CD14-positive monocyte (primary cell): ENCODE data around the gene KIF2A. TPM values are rescaled to one million over a fixed set of nuclear protein-coding genes. Genes with fewer than 3 reads are reported as not detected.
A peak's percentile ranks its signal among the peaks of the same experiment; 100 is the strongest.

Experiments
- DNase-seq, 3 donors: peaks; one replicate each; pipeline ENCODE4 v3.0.0-alpha.2; 2011 to 2022
- H2AFZ ChIP-seq: 2 replicates; pipeline ENCODE4 v1.6.0; 2012; ENCODE audit warnings: mild to moderate bottlenecking, low read depth, low read length, inconsistent platforms; ENCODE audit not compliant: insufficient read depth, poor library complexity, severe bottlenecking
- H3K27ac ChIP-seq, 2 donors: 1 replicate in 1 of 2; 2 replicates in 1 of 2; pipeline ENCODE4 v1.5.1; 2012 to 2013; ENCODE audit warnings: low read length in 2 of 2, control low read depth in 1 of 2, inconsistent platforms in 1 of 2, low read depth in 1 of 2, mild to moderate bottlenecking in 1 of 2
- H3K27me3 ChIP-seq, 2 donors: one replicate each; pipeline versions ENCODE4 v1.6.0 to v1.6.1; 2011 to 2013; ENCODE audit warnings: low read length in 2 of 2; ENCODE audit not compliant: control insufficient read depth in 2 of 2, insufficient read depth in 2 of 2
- H3K36me3 ChIP-seq, 2 donors: replicated peaks in 1 of 2; 1 replicate in 1 of 2; 2 replicates in 1 of 2; pipeline versions ENCODE4 v1.5.1 to v1.6.1; 2012 to 2013; ENCODE audit warnings: low read length in 2 of 2, control low read depth in 1 of 2, inconsistent platforms in 1 of 2, mild to moderate bottlenecking in 1 of 2; ENCODE audit not compliant: insufficient read depth in 2 of 2, control insufficient read depth in 1 of 2
- H3K4me1 ChIP-seq, 2 donors: 1 replicate in 1 of 2; 2 replicates in 1 of 2; pipeline versions ENCODE4 v1.5.1 to v1.6.1; 2012 to 2013; ENCODE audit warnings: low read length in 2 of 2, control low read depth in 1 of 2, inconsistent platforms in 1 of 2, mild to moderate bottlenecking in 1 of 2, moderate library complexity in 1 of 2; ENCODE audit not compliant: insufficient read depth in 2 of 2, control insufficient read depth in 1 of 2
- H3K4me2 ChIP-seq: replicated peaks from 2 replicates; pipeline ENCODE3; 2012; ENCODE audit warnings: low read length, moderate library complexity, mild to moderate bottlenecking; ENCODE audit not compliant: poor library complexity, severe bottlenecking; ENCODE audit errors: extremely low read depth
- H3K4me3 ChIP-seq, 3 experiments: fragments of 200-600 bp in 1 of 3; sonication (generic) in 1 of 3; replicated peaks in 1 of 3; 1 replicate in 2 of 3; 2 replicates in 1 of 3; pipeline ENCODE4 v1.5.1; 2011 to 2013; ENCODE audit warnings: low read length in 3 of 3, mild to moderate bottlenecking in 3 of 3, control low read depth in 2 of 3, low read depth in 2 of 3, inconsistent platforms in 1 of 3, moderate library complexity in 1 of 3
- H3K79me2 ChIP-seq: 2 replicates; pipeline ENCODE4 v1.6.0; 2012; ENCODE audit warnings: mild to moderate bottlenecking, control low read depth, inconsistent platforms, low read length, moderate library complexity; ENCODE audit not compliant: insufficient read depth
- H3K9ac ChIP-seq: 2 replicates; pipeline ENCODE4 v1.6.0; 2017; ENCODE audit warnings: low read length, mild to moderate bottlenecking; ENCODE audit not compliant: insufficient read depth, poor library complexity, severe bottlenecking
- H3K9me3 ChIP-seq, 2 donors: replicated peaks in 1 of 2; 1 replicate in 1 of 2; 2 replicates in 1 of 2; pipeline versions ENCODE4 v1.5.1 to v1.6.1; 2012 to 2013; ENCODE audit warnings: low read length in 2 of 2, control low read depth in 1 of 2; ENCODE audit not compliant: control insufficient read depth in 1 of 2, insufficient read depth in 1 of 2
- H4K20me1 ChIP-seq: 2 replicates; pipeline ENCODE4 v1.6.0; 2012; ENCODE audit warnings: mild to moderate bottlenecking, low read length, control low read depth, moderate library complexity; ENCODE audit not compliant: insufficient read depth
- H3K27ac Mint-ChIP-seq, 7 donors: one replicate each; pipeline ENCODE4 v1.8.0; 2020; ENCODE audit warnings: mild to moderate bottlenecking in 7 of 7, mixed read lengths in 7 of 7, moderate library complexity in 6 of 7, inconsistent platforms in 2 of 7
- H3K27me3 Mint-ChIP-seq, 3 donors: one replicate each; pipeline ENCODE4 v1.8.0; 2021 to 2022; ENCODE audit warnings: low read depth in 3 of 3, mild to moderate bottlenecking in 3 of 3, mixed read lengths in 3 of 3, moderate library complexity in 3 of 3, inconsistent platforms in 1 of 3
- H3K36me3 Mint-ChIP-seq, 2 donors: one replicate each; pipeline ENCODE4 v1.8.0; 2020; ENCODE audit warnings: mixed read lengths in 2 of 2, inconsistent platforms in 1 of 2, mild to moderate bottlenecking in 1 of 2
- H3K4me1 Mint-ChIP-seq: one replicate; pipeline ENCODE4 v1.8.0; 2020; ENCODE audit warnings: mild to moderate bottlenecking, mixed read lengths
- H3K4me3 Mint-ChIP-seq, 2 donors: one replicate each; pipeline ENCODE4 v1.8.0; 2020; ENCODE audit warnings: mild to moderate bottlenecking in 2 of 2, mixed read lengths in 2 of 2, moderate library complexity in 1 of 2
- H3K9me3 Mint-ChIP-seq, 7 donors: one replicate each; pipeline ENCODE4 v1.8.0; 2020 to 2022; ENCODE audit warnings: mixed read lengths in 7 of 7, mild to moderate bottlenecking in 6 of 7, moderate library complexity in 6 of 7, inconsistent platforms in 2 of 7
- WGBS: methylation state at CpG from one replicate; pipeline ENCODE4 v1.1.5; 2013; ENCODE audit warnings: missing lambda C conversion rate; ENCODE audit not compliant: insufficient coverage; 5-methylcytosine and 5-hydroxymethylcytosine counted together
- intact Hi-C, 2 donors: fragments of 100-400 bp; cut with micrococcal nuclease; formaldehyde crosslinking; loops; one replicate each; pipeline versions ENCODE4 v1.15.0 to v1.15.1; 2023
- polyA plus RNA-seq, 3 donors: library from polyadenylated mRNA; depleted of rRNA in 1 of 3; unstranded in 2 of 3; stranded (reverse) in 1 of 3; fragments of 300-500 nt in 2 of 3; fragments of >200 nt in 1 of 3; fragmentation: Illumina TruSeq in 2 of 3; gene quantifications; 1 replicate in 2 of 3; 2 replicates in 1 of 3; pipeline ENCODE4 v1.2.3, GENCODE V29; 2012 to 2021
- TF ChIP-seq, protein P1 (sequence below): fragments of 200-600 bp; IDR thresholded peaks from one replicate; pipeline ENCODE4 v1.8.0; 2022; ENCODE audit warnings: antibody characterized with exemption, mild to moderate bottlenecking

The KIF2A gene
- polyA plus RNA-seq, 3 donors: 9.7 to 24.6 (median 21.7) TPM

DNA sequence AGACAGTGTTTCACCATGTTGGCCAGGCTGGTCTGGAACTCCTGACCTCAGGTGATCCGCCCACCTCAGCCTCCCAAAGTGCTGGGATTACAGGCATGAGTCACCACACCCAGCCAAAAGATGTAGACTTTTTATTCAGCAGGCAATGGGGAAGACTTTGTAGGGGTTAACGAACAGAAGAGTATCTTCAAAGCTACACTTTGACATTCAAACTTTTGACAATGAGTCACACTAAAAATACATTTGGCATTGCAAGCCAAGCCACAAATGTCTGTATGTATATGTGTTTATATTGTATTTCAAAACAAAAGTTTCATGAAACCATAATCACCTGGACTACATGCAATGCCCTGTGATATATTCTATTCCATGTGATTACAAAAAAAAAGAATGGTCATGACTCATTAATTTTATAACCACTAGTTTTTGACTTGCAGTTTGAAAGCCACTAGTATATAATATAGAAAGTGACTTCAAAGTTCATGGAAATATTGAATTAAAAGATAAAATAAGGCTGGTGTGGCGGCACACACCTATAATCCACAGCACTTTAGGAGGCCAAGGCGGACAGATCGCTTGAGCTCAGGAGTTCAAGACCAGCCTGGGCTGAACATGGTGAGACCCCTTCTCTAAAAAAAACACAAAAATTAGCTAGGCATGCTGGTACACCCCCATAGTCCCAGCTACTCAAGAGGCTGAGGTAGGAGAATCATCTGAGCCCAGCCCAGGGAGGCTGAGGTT, 89.4 kb downstream of the KIF2A start:
- Mint-ChIP-seq H3K36me3 (peaks cover 51 to 81% of the 10 kb centered on the region in 2 donors), H3K4me1 (no peaks in the 10 kb centered on the region), H3K4me3 (no peak overlapping the region), H3K27me3 (no peaks in the 10 kb centered on the region), H3K27ac (peak overlapping the region in 1 of 7 donors; percentile 30), H3K9me3 (no peaks in the 10 kb centered on the region)
- H3K27me3 ChIP-seq: no peaks in the 10 kb centered on the region
- no peak for DNase-seq
- no CpG with 5 or more reads among the region's 5 CpGs for WGBS
- no peak overlapping the region for H3K27ac ChIP-seq
- no peaks in the 10 kb centered on the region for H3K79me2 ChIP-seq
- H2AFZ ChIP-seq: no peak overlapping the region
- no peak overlapping the region for H3K4me2 ChIP-seq
- intact Hi-C loops: no loop called here
- H3K4me3 ChIP-seq: no peak overlapping the region
- H4K20me1 ChIP-seq: no peaks in the 10 kb centered on the region
- TF ChIP-seq, protein P1, sequence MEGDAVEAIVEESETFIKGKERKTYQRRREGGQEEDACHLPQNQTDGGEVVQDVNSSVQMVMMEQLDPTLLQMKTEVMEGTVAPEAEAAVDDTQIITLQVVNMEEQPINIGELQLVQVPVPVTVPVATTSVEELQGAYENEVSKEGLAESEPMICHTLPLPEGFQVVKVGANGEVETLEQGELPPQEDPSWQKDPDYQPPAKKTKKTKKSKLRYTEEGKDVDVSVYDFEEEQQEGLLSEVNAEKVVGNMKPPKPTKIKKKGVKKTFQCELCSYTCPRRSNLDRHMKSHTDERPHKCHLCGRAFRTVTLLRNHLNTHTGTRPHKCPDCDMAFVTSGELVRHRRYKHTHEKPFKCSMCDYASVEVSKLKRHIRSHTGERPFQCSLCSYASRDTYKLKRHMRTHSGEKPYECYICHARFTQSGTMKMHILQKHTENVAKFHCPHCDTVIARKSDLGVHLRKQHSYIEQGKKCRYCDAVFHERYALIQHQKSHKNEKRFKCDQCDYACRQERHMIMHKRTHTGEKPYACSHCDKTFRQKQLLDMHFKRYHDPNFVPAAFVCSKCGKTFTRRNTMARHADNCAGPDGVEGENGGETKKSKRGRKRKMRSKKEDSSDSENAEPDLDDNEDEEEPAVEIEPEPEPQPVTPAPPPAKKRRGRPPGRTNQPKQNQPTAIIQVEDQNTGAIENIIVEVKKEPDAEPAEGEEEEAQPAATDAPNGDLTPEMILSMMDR: no peak
- H3K9ac ChIP-seq: no peak overlapping the region
- no peaks in the 10 kb centered on the region for H3K9me3 ChIP-seq
- no peaks in the 10 kb centered on the region for H3K4me1 ChIP-seq
- peaks cover 58 to 82% of the 10 kb centered on the region in 2 donors for H3K36me3 ChIP-seq

DNA sequence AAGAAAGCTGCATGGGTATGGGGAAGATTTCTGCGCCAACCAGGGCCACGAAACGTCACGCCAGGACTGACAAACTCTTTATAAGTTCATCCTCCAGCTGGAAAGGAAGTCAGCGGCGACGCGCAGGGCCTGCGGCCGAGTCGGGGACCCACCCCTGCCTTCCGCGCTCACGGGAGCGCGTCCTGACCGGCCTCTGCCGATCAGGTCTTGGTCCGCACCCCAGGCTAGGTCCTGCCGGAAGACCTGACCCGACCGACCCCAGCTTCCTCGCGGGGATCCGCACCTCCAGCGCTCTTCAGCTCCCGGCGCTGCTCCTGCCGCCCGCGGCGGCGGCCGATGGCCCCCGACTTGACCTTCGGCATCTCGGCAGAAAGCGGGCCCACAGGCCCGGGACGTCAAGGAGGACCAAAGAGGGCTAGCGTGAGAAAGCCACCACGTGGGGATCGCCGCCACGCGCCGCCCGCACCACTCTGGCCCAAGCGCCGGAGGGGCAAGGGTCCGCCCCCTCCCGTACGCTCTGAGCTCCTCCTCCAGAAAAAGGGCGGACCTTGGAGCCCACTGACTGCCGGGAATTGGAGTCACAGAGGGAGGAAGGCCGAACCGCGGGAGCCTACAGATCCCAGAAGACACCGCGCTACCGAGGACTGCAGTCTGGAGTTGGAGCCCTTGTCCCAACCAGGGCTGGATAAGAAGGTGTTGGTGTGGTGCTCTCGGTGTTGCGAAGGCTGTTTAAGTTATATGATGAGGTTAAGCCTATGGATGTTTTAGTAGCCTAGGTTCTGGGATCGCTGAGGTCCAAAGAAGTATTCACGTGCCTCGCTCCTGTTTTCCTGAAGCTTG, 97.6 kb downstream of the KIF2A start, which contains the start of gene DIMT1:
TSS of gene DIMT1 (minus strand) at position 495 of the 840 bp plus-strand sequence. CDS start at position 362, 133 bp downstream.
- 0% methylated on average over 59 of the region's 66 CpGs for whole genome bisulfite sequencing
- Mint-ChIP-seq H3K27ac (peak within 1 kb of the TSS; percentile 85 to 96 (median 92)), H3K27me3 (peaks cover 0 to 2% (median 0%) of the 10 kb centered on the region in 3 donors), H3K4me3 (peak within 1 kb of the TSS; percentile 95 to 98), H3K4me1 (peaks cover 19% of the 10 kb centered on the region), H3K9me3 (peaks cover 0 to 5% (median 2%) of the 10 kb centered on the region in 7 donors), H3K36me3 (peaks cover 7 to 27% of the 10 kb centered on the region in 2 donors)
- Histone ChIP-seq H3K27ac (peak within 1 kb of the TSS; percentile 82 to 91), H3K9ac (peak within 1 kb of the TSS; percentile 83), H3K79me2 (peaks cover 9% of the 10 kb centered on the region), H4K20me1 (no peaks in the 10 kb centered on the region), H3K36me3 (peaks cover 6 to 16% of the 10 kb centered on the region in 2 donors), H3K4me2 (peak within 1 kb of the TSS; percentile 92), H3K4me3 (peak within 1 kb of the TSS; percentile 82 to 89 (median 84)), H3K27me3 (no peaks in the 10 kb centered on the region), H3K9me3 (no peaks in the 10 kb centered on the region), H3K4me1 (peaks cover 16 to 19% of the 10 kb centered on the region in 2 donors), H2AFZ (peak within 1 kb of the TSS; percentile 93)
- DNase-seq: peak; percentile 93 to 95 (median 95)
- TF ChIP-seq, protein P1: no peak
- intact Hi-C loops: loop anchor here (10.0 kb wide), 1 partner anchor 99 kb away; the partner anchor contains the start of gene KIF2A (in 2 of the 2)
